ENCODE results near the gene EVI5L.

- TF ChIP-seq RAD21 (IDR thresholded peaks at IDR 0.05; ENCODE audit: low read length) (no peak), CTCF (IDR thresholded peaks at IDR 0.05) (no peak), GATA2 (CRISPR knock-in tag; IDR thresholded peaks at IDR 0.05) (no peak)
These were observed 79.6 kb downstream of the EVI5L start for GRCh38 chr19:7909471-7910067.
